Nephron progenitor cell (in vitro differentiated cells): ENCODE data around the gene PDE4D.

ENCODE experiments used
- DNase-seq: peaks from one replicate; pipeline ENCODE4 v3.0.0; 2021
- H3K27ac Mint-ChIP-seq: 2 replicates; pipeline ENCODE4 v1.8.0; 2021; ENCODE audit warnings: mild to moderate bottlenecking, moderate library complexity, mixed read lengths
- H3K27me3 Mint-ChIP-seq: 2 replicates; pipeline ENCODE4 v1.8.0; 2021; ENCODE audit warnings: mild to moderate bottlenecking, low read depth, mixed read lengths; ENCODE audit not compliant: poor library complexity
- H3K36me3 Mint-ChIP-seq: 2 replicates; pipeline ENCODE4 v1.8.0; 2021; ENCODE audit warnings: low read depth, mixed read lengths
- H3K4me1 Mint-ChIP-seq: 2 replicates; pipeline ENCODE4 v1.8.0; 2021; ENCODE audit warnings: mixed read lengths
- H3K4me3 Mint-ChIP-seq: 2 replicates; pipeline ENCODE4 v1.8.0; 2021; ENCODE audit warnings: mild to moderate bottlenecking, moderate library complexity, mixed read lengths
- H3K9me3 Mint-ChIP-seq: 2 replicates; pipeline ENCODE4 v1.8.0; 2021; ENCODE audit warnings: mild to moderate bottlenecking, moderate library complexity, mixed read lengths
- TF ChIP-seq, protein P1 (sequence below): fragments of 200-600 bp; sonication (generic); IDR thresholded peaks from 2 replicates; pipeline ENCODE4 v1.5.0; 2021; ENCODE audit warnings: antibody characterized with exemption

The PDE4D gene

DNA sequence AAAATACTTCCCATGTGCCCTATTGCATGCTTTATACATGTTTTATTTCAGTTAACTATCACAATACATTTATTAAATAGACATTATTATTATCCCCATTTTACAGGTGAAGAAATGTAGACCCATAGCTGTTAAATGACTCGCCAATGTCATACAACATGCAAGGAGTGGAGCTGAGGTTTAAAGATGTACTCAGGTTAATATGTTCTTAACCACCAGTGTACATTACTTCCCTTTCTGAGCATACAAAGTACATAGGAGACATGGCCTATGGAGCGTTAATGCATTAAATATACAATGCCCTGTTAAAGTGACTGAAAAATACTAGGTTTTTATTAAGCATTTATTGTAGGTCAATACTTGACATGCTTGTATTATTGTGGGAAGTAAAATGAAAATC lies 407.0 kb downstream of the PDE4D start:
- DNase-seq = no peak

GRCh38 chr5:59485629-59486439 lies 407.7 kb downstream of the PDE4D start:
- Mint-ChIP-seq H3K27me3 (no peaks in the 10 kb centered on the region), H3K36me3 (no peaks in the 10 kb centered on the region), H3K4me1 (no peaks in the 10 kb centered on the region), H3K9me3 (no peaks in the 10 kb centered on the region), H3K27ac (no peak overlapping the region), H3K4me3 (no peak overlapping the region)
- DNase-seq = no peak
- TF ChIP-seq, protein P1, sequence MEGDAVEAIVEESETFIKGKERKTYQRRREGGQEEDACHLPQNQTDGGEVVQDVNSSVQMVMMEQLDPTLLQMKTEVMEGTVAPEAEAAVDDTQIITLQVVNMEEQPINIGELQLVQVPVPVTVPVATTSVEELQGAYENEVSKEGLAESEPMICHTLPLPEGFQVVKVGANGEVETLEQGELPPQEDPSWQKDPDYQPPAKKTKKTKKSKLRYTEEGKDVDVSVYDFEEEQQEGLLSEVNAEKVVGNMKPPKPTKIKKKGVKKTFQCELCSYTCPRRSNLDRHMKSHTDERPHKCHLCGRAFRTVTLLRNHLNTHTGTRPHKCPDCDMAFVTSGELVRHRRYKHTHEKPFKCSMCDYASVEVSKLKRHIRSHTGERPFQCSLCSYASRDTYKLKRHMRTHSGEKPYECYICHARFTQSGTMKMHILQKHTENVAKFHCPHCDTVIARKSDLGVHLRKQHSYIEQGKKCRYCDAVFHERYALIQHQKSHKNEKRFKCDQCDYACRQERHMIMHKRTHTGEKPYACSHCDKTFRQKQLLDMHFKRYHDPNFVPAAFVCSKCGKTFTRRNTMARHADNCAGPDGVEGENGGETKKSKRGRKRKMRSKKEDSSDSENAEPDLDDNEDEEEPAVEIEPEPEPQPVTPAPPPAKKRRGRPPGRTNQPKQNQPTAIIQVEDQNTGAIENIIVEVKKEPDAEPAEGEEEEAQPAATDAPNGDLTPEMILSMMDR = no peak

More for the DNA sequence above, 407.0 kb downstream of the PDE4D start:
- Mint-ChIP-seq H3K27me3 (no peaks in the 10 kb centered on the region), H3K9me3 (no peaks in the 10 kb centered on the region), H3K4me1 (no peaks in the 10 kb centered on the region), H3K4me3 (no peak overlapping the region), H3K27ac (no peak overlapping the region), H3K36me3 (no peaks in the 10 kb centered on the region)
- TF ChIP-seq, protein P1 = no peak

- TF ChIP-seq, protein P1 = no peak
- no peaks in the 10 kb centered on the region for H3K36me3 Mint-ChIP-seq
- no peaks in the 10 kb centered on the region for H3K9me3 Mint-ChIP-seq
- H3K4me1 Mint-ChIP-seq = no peaks in the 10 kb centered on the region
- H3K27ac Mint-ChIP-seq = no peak overlapping the region
- no peaks in the 10 kb centered on the region for H3K27me3 Mint-ChIP-seq
- no peak for DNase-seq
- H3K4me3 Mint-ChIP-seq = no peak overlapping the region
These were observed 408.4 kb downstream of the PDE4D start for GRCh38 chr5:59485107-59485506.

DNA sequence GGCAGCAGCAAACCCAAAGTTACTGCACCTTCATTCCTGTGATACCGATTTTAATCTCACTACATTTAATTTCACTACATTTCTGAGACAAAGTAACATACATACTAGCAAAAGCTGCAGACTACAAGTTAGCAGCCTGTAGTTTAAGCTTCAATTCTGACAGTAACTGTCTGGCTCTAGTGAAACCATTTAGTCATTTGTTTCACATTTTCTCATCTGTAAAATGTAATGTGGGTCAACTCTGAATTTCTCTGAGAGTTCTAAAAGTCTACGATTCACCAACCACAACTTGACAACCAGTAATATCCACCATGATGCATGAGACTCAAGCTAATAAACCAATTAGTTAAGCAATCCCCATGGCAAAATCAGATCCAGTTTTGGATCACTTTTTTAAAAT lies 408.9 kb downstream of the PDE4D start:
- TF ChIP-seq, protein P1 = no peak
- H3K27ac Mint-ChIP-seq = no peak overlapping the region
- no peak for DNase-seq
- H3K36me3 Mint-ChIP-seq = no peaks in the 10 kb centered on the region
- H3K4me3 Mint-ChIP-seq = no peak overlapping the region
- H3K27me3 Mint-ChIP-seq = no peaks in the 10 kb centered on the region
- H3K9me3 Mint-ChIP-seq = no peaks in the 10 kb centered on the region
- H3K4me1 Mint-ChIP-seq = no peaks in the 10 kb centered on the region

- no peaks in the 10 kb centered on the region for H3K27me3 Mint-ChIP-seq
- H3K4me1 Mint-ChIP-seq = no peaks in the 10 kb centered on the region
- H3K36me3 Mint-ChIP-seq = no peaks in the 10 kb centered on the region
- no peak overlapping the region for H3K27ac Mint-ChIP-seq
- DNase-seq = no peak
- TF ChIP-seq, protein P1 = no peak
- H3K4me3 Mint-ChIP-seq = no peak overlapping the region
- H3K9me3 Mint-ChIP-seq = no peaks in the 10 kb centered on the region
These were observed 409.5 kb downstream of the PDE4D start for GRCh38 chr5:59483971-59484472.

- Mint-ChIP-seq H3K4me1 (no peaks in the 10 kb centered on the region), H3K27me3 (no peaks in the 10 kb centered on the region), H3K27ac (no peak overlapping the region), H3K36me3 (no peaks in the 10 kb centered on the region), H3K9me3 (no peaks in the 10 kb centered on the region), H3K4me3 (no peak overlapping the region)
- TF ChIP-seq, protein P1 = no peak
- DNase-seq = no peak
These were observed 414.4 kb downstream of the PDE4D start for GRCh38 chr5:59479086-59479485.
